Measurements from ENCODE around the gene HDAC7.

DNA sequence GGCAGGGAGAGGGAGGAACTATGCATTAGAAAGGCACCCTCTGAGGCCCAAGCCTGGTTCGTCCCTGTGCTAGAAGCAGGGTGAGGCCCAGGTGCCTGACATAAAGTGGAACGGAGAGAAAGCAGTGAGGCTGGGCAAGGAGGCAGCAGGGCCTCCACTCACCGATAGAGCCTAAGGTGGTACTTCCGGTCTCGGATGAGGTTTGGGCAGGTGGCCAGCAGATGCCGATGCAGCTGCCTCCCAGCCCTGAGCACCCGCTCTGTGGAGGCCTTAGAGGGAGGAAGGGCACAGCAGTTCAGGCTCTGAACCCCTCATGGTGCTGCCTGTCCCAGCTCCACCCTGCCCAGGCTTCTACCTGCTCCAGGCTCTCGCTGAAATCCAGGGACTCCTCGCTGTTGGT is 68.1 kb downstream of the HDAC7 start:
- TF ChIP-seq, protein P1, sequence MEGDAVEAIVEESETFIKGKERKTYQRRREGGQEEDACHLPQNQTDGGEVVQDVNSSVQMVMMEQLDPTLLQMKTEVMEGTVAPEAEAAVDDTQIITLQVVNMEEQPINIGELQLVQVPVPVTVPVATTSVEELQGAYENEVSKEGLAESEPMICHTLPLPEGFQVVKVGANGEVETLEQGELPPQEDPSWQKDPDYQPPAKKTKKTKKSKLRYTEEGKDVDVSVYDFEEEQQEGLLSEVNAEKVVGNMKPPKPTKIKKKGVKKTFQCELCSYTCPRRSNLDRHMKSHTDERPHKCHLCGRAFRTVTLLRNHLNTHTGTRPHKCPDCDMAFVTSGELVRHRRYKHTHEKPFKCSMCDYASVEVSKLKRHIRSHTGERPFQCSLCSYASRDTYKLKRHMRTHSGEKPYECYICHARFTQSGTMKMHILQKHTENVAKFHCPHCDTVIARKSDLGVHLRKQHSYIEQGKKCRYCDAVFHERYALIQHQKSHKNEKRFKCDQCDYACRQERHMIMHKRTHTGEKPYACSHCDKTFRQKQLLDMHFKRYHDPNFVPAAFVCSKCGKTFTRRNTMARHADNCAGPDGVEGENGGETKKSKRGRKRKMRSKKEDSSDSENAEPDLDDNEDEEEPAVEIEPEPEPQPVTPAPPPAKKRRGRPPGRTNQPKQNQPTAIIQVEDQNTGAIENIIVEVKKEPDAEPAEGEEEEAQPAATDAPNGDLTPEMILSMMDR (IDR thresholded peaks at IDR 0.05) = no peak
- no peak for TF ChIP-seq POLR2A (IDR thresholded peaks at IDR 0.05)

All from adrenal gland (tissue), 5 donors.